GM23338 (cell line): ENCODE results near the gene NRBP1.

Experiments used
- CREB1 ChIP-seq: fragments of 250-450 bp; sonication (Bioruptor Pico); IDR thresholded peaks from 2 replicates; pipeline ENCODE4 v1.5.0; 2020; ENCODE audit warnings: low read depth, mild to moderate bottlenecking, moderate library complexity
- EZH2 ChIP-seq: fragments of 200-600 bp; sonication (generic); IDR thresholded peaks from one replicate; pipeline ENCODE4 v1.8.0; 2017; ENCODE audit warnings: antibody characterized with exemption, mild to moderate bottlenecking, low read depth; ENCODE audit not compliant: unreplicated experiment
- EZH2phosphoT487 ChIP-seq: fragments of 200-600 bp; sonication (generic); IDR thresholded peaks from one replicate; pipeline ENCODE4 v1.8.1; 2018; ENCODE audit warnings: antibody characterized with exemption; ENCODE audit not compliant: unreplicated experiment
- JUNB ChIP-seq: IDR thresholded peaks from one replicate; pipeline ENCODE4 v1.6.1; 2016; ENCODE audit warnings: antibody characterized with exemption; ENCODE audit not compliant: unreplicated experiment
- NANOG ChIP-seq: IDR thresholded peaks from 2 replicates; pipeline ENCODE4 v1.6.1; 2016; ENCODE audit warnings: antibody characterized with exemption, borderline replicate concordance
- POLR2AphosphoS5 ChIP-seq: IDR thresholded peaks from 2 replicates; pipeline ENCODE4 v1.6.1; 2016; ENCODE audit warnings: antibody characterized with exemption, low read depth
- ZNF114 ChIP-seq: fragments of 250-450 bp; sonication (Bioruptor Pico); IDR thresholded peaks from 2 replicates; pipeline ENCODE4 v1.5.0; 2020; ENCODE audit warnings: mild to moderate bottlenecking, moderate library complexity
- TF ChIP-seq, protein P1 (sequence below): IDR thresholded peaks from one replicate; pipeline ENCODE4 v1.6.1; 2018; ENCODE audit warnings: antibody characterized with exemption; ENCODE audit not compliant: unreplicated experiment
- TF ChIP-seq, protein P2 (sequence below), 2 experiments: fragments of 200-600 bp in 1 of 2; sonication (generic) in 1 of 2; conservative IDR thresholded peaks; 2 replicates each; pipeline versions ENCODE4 v1.5.1 to v1.6.1; 2016 to 2017; ENCODE audit warnings: antibody characterized with exemption in 2 of 2, low read depth in 2 of 2, mild to moderate bottlenecking in 2 of 2, moderate library complexity in 1 of 2
- TF ChIP-seq, protein P3 (sequence below): IDR thresholded peaks from 2 replicates; pipeline ENCODE4 v1.6.1; 2016; ENCODE audit warnings: antibody characterized with exemption

DNA sequence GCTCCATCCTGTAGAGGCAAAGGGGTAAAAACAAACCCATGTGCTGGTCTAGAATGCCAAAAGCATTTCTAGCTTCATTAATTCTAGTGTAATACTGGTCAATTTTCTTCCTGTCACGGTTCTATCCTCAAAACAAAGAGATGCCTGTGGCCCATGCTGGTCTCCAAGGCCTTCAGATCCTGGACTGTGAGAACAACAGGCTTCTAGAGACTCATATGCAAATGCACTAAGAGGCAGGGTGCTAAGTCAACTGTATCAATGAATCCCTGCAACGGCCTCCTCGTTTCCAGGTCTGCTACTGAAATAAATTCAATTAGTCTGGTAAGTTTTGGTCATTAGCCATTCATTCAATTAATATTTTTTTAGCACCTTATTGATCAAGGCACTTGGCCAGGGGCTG is 57.1 kb downstream of the NRBP1 start:
- TF ChIP-seq JUNB: no peak
- no peak for TF ChIP-seq NANOG
- TF ChIP-seq, protein P1, sequence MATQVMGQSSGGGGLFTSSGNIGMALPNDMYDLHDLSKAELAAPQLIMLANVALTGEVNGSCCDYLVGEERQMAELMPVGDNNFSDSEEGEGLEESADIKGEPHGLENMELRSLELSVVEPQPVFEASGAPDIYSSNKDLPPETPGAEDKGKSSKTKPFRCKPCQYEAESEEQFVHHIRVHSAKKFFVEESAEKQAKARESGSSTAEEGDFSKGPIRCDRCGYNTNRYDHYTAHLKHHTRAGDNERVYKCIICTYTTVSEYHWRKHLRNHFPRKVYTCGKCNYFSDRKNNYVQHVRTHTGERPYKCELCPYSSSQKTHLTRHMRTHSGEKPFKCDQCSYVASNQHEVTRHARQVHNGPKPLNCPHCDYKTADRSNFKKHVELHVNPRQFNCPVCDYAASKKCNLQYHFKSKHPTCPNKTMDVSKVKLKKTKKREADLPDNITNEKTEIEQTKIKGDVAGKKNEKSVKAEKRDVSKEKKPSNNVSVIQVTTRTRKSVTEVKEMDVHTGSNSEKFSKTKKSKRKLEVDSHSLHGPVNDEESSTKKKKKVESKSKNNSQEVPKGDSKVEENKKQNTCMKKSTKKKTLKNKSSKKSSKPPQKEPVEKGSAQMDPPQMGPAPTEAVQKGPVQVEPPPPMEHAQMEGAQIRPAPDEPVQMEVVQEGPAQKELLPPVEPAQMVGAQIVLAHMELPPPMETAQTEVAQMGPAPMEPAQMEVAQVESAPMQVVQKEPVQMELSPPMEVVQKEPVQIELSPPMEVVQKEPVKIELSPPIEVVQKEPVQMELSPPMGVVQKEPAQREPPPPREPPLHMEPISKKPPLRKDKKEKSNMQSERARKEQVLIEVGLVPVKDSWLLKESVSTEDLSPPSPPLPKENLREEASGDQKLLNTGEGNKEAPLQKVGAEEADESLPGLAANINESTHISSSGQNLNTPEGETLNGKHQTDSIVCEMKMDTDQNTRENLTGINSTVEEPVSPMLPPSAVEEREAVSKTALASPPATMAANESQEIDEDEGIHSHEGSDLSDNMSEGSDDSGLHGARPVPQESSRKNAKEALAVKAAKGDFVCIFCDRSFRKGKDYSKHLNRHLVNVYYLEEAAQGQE: no peak
- TF ChIP-seq, protein P2, sequence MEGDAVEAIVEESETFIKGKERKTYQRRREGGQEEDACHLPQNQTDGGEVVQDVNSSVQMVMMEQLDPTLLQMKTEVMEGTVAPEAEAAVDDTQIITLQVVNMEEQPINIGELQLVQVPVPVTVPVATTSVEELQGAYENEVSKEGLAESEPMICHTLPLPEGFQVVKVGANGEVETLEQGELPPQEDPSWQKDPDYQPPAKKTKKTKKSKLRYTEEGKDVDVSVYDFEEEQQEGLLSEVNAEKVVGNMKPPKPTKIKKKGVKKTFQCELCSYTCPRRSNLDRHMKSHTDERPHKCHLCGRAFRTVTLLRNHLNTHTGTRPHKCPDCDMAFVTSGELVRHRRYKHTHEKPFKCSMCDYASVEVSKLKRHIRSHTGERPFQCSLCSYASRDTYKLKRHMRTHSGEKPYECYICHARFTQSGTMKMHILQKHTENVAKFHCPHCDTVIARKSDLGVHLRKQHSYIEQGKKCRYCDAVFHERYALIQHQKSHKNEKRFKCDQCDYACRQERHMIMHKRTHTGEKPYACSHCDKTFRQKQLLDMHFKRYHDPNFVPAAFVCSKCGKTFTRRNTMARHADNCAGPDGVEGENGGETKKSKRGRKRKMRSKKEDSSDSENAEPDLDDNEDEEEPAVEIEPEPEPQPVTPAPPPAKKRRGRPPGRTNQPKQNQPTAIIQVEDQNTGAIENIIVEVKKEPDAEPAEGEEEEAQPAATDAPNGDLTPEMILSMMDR (conservative IDR thresholded peaks at IDR 0.05; ENCODE audit: low read depth in 2 of 2): no peak
- TF ChIP-seq EZH2phosphoT487: no peak
- no peak for TF ChIP-seq POLR2AphosphoS5
- TF ChIP-seq EZH2: no peak
- TF ChIP-seq CREB1 (CRISPR knock-in tag): no peak
- TF ChIP-seq, protein P3, sequence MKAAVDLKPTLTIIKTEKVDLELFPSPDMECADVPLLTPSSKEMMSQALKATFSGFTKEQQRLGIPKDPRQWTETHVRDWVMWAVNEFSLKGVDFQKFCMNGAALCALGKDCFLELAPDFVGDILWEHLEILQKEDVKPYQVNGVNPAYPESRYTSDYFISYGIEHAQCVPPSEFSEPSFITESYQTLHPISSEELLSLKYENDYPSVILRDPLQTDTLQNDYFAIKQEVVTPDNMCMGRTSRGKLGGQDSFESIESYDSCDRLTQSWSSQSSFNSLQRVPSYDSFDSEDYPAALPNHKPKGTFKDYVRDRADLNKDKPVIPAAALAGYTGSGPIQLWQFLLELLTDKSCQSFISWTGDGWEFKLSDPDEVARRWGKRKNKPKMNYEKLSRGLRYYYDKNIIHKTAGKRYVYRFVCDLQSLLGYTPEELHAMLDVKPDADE: no peak
- TF ChIP-seq ZNF114 (CRISPR knock-in tag): no peak
